ENCODE results near the gene DCUN1D2.

DNA sequence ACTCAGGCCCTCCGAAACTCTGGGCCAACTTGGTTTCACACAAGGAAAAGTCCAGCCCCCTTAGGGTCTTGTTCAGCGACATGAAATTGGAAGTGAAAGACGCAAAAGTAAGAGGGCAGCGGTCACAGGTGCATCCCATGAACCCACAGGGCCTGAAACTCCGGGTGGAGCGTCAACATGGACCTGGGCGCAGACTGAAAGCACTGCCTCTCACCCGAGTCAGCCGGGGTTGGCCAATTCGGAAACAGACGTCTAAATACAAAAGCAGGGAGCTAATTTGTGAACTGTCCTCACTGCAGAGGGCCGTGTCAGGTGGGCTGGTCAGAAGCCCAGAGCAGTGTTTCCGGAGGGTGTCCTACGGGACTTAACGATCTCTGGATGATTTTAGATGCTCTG, 63.9 kb downstream of the DCUN1D2 start:
- TF ChIP-seq POLR2AphosphoS5 (IDR thresholded peaks at IDR 0.05; ENCODE audit: low read depth) (no peak), GABPA (IDR thresholded peaks at IDR 0.05; ENCODE audit: low read depth) (no peak), SPI1 (IDR thresholded peaks at IDR 0.05; ENCODE audit: borderline replicate concordance, low read depth) (no peak)
- TF ChIP-seq, protein P1, sequence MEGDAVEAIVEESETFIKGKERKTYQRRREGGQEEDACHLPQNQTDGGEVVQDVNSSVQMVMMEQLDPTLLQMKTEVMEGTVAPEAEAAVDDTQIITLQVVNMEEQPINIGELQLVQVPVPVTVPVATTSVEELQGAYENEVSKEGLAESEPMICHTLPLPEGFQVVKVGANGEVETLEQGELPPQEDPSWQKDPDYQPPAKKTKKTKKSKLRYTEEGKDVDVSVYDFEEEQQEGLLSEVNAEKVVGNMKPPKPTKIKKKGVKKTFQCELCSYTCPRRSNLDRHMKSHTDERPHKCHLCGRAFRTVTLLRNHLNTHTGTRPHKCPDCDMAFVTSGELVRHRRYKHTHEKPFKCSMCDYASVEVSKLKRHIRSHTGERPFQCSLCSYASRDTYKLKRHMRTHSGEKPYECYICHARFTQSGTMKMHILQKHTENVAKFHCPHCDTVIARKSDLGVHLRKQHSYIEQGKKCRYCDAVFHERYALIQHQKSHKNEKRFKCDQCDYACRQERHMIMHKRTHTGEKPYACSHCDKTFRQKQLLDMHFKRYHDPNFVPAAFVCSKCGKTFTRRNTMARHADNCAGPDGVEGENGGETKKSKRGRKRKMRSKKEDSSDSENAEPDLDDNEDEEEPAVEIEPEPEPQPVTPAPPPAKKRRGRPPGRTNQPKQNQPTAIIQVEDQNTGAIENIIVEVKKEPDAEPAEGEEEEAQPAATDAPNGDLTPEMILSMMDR (IDR thresholded peaks at IDR 0.05; ENCODE audit: insufficient read depth, low read length), result no peak
- TF ChIP-seq, protein P2, sequence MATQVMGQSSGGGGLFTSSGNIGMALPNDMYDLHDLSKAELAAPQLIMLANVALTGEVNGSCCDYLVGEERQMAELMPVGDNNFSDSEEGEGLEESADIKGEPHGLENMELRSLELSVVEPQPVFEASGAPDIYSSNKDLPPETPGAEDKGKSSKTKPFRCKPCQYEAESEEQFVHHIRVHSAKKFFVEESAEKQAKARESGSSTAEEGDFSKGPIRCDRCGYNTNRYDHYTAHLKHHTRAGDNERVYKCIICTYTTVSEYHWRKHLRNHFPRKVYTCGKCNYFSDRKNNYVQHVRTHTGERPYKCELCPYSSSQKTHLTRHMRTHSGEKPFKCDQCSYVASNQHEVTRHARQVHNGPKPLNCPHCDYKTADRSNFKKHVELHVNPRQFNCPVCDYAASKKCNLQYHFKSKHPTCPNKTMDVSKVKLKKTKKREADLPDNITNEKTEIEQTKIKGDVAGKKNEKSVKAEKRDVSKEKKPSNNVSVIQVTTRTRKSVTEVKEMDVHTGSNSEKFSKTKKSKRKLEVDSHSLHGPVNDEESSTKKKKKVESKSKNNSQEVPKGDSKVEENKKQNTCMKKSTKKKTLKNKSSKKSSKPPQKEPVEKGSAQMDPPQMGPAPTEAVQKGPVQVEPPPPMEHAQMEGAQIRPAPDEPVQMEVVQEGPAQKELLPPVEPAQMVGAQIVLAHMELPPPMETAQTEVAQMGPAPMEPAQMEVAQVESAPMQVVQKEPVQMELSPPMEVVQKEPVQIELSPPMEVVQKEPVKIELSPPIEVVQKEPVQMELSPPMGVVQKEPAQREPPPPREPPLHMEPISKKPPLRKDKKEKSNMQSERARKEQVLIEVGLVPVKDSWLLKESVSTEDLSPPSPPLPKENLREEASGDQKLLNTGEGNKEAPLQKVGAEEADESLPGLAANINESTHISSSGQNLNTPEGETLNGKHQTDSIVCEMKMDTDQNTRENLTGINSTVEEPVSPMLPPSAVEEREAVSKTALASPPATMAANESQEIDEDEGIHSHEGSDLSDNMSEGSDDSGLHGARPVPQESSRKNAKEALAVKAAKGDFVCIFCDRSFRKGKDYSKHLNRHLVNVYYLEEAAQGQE (IDR thresholded peaks at IDR 0.05; ENCODE audit: insufficient replicate concordance, low read depth), result no peak

Measured in HL-60 (cell line).